Stimulated activated CD4-positive, alpha-beta T cell treated with anti-CD3 and anti-CD28 coated beads, Interleukin-4, amount 100 ng/mL, for 48 hours (primary cell): ENCODE results near the gene ANKRD6.

Experiments used
- DNase-seq, 2 donors: peaks; one replicate each; pipeline ENCODE4 v3.0.0-alpha.2; 2020; ENCODE audit warnings: low read depth in 2 of 2

The ANKRD6 gene

DNA sequence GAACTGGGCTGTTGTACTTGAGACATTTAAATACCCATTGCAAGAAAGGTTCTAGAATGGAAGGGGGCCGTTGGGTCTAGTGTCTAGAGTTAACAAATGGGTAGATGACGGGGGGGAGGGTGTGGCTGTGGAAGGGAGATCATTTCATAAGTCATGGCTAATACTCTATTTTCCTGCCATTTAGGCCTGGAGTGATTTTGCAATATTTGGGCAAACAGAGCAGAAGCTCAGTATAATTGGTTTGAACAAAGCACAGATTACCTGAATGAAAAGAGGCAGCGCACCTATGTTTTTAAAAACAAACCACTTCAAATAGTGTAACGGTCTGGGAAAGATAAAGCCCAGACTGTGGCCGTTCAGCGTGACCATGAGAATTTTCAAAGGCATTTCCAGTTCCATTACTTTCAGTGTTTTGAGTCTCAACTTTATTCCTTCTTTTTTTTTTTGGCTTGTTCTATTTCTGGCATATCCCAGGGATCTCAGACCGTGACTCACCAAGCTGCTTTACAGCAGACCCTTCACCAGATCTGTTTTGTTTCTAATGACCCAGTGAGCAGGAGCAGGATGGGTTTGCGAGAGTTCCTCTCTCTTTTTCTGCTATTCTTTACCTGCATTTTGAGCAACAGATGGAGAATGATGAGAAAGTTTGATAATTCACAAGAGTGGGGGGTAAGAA is 131.9 kb downstream of the ANKRD6 start:
- DNase-seq = no peak

DNA sequence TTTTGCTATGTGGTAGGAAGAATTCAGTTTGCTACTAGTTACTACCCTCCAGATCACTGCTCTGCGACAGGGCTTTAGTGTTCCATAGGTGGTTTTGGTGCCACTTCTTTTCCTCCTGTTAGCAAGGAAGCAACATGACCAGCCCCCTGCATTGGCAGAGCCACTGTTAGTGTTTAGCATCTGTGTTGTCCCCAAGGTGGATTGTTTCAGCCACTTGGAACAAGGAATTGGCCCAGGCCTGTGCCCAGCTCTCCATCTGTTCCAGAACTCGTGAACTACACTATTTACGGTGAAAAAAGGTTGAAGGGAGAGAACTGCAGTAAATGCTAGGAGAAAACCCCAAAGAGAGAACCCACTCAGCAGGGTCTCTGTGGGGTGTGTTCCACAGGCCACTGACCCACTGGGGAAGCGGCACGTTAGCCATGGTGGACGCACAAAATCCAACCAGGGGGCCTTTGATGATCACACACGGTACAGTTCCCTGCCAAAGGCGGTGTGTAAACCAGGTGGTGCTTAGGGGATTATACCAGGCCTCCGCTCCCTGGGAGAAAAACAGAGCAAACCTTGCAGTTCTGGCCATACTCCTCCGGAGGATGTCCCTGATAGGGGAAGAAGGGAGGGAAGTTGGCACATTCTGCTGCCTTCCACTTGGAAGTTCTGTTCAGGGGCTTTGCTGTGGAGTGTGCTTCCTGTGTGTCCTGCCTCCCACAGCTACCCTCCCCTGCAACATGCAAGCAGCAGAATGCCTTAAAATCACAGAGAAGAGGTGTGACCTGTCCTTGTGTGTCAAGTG is 133.3 kb downstream of the ANKRD6 start:
- no peak for DNase-seq

DNA sequence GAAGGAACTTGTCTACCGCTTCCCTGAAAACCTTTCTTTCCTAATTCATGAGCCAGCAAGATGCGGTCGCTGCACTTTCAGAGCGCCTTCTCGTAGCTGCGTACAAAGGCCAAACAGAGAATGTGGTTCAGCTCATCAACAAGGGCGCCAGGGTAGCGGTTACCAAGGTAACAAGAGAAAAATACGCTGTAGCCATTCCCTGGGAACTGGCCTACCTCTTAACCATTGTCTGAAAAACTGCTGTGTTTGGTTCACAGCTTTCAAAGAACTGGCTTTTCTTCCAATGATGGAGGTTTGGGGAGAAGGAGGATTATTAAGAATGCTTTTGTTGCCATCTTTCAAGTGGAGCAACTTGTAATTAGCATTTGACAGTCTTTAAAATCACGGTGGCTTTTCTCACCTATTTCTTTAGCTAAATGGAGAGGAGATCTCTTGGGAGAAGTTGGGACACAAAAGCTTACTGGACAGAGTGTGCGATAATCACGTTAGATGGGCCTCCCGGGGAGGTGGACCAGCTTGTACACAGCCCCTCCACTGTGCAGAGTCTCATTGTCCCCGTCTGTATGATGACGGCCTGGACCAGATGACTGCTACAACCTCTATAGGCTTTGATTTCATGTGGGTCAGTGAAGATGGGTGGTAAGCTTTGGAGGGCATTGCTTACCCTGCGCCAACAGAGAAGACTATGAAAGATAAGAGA is 134.1 kb downstream of the ANKRD6 start:
- no peak for DNase-seq

DNA sequence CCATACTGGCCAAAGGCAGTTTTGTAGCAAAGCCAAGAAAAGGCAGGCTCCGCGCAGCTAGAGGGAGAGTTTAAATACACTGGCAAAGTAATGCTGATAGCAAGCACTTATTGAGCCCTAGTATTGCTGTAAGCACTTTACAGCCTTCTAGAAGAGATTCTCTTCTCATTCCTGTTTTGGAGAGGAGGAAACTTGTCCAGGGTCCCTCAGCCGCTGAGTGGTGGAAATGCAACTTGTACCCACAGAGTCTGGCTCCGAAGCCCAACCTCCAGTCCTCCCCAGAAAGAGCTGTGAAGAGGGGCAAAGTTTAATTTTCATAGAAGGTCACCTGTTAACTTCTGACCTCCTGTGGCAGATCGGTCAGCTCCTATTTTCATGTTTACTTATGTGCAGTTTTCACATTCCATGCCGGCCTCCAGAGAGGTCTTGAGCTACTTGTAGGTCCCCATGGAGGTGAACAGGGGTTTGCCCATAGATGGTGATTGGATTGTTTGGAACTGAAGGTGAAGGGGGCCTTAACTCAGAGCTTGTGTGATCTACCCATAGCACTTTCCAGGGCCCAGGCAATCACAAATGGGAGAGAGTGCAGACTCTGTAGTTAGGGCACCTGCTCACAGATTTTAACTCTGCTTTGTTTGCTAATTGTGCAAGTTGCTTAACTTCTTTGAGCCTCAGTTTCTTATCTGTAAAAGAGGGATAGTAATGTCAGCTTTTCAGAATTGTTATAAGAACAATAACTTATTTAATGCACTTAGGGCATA is 134.9 kb downstream of the ANKRD6 start:
- no peak for DNase-seq

DNA sequence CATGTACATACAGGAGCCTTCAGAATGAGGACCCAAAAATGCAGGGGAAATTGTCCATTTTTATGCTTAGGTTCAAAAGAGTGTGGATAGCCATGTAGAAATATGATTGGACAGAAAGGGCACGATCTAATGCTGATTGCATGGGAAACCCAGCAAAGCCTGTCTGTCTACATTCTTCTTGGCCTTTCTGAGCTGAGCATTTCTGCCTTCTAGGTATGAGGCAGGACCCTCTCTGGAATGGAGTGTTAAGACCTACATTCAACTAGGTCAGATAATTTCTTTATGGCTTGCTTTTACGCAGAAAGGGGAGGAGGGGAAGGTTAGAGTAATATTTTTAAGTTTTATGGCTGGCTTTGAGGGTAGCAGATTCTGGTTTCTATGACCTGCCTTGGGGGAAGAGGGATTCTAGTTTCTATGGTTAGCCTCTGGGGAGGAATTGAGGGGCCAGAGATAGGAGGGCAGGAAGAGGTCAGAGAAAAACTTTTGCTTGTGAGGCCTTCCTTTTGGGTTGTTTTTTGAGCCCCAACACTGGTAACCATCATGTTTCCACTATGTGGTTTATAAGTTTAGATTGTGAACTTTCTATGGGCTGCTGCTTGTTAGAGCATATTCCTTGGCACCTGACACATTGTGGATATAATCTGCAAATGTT is 142.1 kb downstream of the ANKRD6 start:
- no peak for DNase-seq

DNA sequence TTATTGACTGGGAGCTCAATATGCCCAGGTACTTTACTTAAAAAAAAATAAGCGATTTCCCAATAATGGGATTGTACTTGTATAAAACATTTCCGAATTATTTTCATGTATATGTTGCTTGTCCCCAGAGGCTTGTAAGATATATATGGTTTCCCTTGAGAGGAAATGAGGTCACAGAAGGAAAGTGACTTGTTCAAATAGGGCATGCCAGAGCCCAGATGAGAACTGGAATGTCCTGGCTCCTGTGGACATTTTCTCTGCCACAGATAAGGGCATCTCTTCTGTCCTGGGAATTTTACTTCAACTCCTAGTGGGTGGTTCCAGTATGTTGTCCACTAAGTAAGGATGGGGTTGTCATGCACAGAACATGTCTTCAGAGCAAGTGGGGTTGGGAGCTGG is 142.6 kb downstream of the ANKRD6 start:
- DNase-seq = no peak

DNA sequence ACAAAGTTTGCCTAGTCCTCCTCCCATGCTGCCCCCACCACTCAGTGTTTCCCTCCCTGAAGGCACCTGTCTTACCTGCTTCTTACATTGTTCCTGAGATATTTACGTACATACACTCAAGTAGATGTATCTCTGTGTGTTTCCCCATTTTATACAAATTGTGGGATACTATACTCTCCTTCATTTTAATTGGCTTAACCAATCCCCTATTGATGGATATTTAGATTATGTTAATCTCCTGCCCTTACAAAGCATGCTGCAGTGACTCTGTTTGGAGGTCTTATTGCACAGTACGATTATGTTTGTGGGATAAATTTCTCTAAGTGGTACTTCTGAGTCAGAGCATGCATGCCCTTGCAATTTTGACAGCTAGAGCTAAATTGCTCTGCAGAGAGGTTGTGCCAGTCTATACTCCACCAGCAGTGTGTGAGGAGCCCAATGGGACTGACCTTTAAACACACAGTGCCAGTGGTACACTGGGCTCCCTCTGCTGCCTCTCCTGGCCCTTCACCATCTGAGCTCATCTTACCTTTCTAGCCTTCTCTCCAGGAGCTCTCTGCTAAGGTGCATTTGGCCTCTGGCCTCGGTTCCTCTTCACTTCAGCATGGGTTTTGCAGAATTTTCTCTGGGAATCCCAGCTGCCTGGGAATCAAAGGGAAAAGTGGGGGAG is 148.2 kb downstream of the ANKRD6 start:
- DNase-seq = no peak

DNA sequence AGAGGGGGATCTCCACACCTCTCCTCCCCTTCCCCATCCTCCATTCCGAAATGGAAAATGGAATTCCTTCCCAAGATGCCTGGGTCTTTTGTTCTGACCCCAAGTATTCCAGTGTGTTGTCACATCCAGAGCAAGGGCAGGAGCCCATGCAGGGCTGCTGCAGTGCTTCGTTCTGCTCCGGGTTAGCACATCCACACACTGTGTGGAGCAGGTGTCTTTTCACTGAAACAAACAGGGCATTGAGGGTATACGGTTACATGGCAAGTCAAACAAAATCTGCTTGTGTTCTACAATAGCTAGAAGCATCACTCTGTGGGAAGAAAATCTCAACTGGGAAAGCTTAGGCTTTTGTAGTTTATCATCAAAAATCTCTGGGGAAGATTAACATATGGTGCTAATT is 148.7 kb downstream of the ANKRD6 start:
- DNase-seq = no peak

DNA sequence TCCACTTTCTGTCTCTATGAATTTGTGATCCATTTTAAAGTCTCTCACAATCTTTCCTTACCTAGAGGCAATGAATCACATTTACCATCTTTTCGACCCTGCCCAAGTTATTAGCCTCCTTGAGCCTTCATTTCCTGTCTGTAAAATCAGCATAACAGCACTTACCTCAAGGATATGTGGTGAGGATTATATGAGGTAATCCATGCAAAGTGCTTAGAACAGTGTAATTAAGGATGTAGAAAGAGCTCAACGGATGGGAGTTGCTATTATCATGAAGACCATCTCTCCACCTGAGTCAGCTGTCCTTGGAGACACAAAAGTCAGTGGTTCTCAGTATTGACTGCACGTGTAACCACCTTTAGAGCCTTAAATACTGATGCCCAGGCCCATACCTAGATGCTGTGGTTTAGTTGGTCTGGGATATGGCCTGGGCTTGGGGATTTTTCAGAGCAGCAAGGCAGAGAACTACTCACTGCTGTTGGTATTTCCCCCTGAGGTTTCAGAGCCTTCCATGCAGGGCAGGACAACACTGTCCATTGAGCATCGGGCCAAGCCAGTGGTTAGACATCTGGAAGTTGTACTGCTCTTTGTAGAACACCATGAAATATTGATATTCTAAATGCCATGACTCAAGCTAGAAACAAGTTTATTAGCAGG is 149.8 kb downstream of the ANKRD6 start:
- DNase-seq = no peak

DNA sequence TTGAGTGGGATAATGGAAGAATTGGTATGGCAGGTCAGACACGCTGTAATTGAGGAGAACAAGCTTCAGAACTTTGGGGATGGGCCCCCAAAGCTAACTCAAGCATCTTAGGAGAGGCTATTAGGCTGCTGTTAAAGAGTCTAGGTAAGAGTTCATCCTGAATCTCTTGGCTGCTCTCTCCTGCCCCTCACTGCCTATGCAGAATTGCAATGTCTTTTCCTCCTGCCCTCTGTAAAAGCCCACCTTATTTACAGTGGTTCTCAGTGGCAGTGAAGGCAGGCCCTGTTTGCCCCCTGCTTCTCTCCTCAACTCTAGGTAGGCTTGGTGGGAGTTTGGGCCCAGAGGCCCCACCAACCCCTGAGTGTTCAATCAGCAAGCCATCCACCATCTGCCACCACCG is 150.6 kb downstream of the ANKRD6 start:
- no peak for DNase-seq

DNA sequence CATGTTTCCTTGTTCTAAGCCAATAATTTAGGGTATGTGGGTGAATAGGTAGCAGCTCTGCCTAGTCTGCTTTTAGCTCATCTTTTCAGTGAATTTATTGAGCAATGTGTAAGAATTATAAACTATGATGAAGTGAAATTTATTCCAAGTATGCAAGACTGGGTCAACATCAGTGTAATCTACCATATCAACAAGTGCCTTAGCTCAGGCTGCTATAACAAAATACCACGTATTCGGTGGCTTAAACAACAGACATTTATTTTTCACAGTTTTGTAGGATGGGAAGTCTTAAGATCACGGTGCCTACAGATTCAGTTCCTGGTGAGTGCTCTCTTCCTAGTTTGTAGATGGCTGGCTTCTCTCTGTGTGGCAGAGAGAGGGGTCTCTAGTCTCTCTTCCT is 151.6 kb downstream of the ANKRD6 start:
- no peak for DNase-seq

DNA sequence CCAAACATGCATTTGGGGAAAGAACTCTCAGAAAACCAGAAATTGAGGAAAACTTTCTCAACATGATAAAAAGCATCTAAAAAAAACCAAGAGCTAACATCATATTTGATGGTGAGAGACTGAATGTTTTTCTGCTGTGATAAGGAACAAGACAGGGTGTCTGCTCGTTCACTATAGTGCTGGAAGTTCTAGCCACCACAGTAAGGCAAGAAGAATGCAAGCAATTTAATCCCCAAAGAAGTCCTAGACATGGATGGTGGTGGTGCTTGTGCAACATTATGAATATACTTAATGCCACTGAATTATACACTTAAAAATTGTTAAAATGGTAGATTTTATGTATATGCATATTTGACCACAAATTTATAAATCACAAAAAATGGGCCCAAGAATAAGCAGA is 152.2 kb downstream of the ANKRD6 start:
- no peak for DNase-seq

DNA sequence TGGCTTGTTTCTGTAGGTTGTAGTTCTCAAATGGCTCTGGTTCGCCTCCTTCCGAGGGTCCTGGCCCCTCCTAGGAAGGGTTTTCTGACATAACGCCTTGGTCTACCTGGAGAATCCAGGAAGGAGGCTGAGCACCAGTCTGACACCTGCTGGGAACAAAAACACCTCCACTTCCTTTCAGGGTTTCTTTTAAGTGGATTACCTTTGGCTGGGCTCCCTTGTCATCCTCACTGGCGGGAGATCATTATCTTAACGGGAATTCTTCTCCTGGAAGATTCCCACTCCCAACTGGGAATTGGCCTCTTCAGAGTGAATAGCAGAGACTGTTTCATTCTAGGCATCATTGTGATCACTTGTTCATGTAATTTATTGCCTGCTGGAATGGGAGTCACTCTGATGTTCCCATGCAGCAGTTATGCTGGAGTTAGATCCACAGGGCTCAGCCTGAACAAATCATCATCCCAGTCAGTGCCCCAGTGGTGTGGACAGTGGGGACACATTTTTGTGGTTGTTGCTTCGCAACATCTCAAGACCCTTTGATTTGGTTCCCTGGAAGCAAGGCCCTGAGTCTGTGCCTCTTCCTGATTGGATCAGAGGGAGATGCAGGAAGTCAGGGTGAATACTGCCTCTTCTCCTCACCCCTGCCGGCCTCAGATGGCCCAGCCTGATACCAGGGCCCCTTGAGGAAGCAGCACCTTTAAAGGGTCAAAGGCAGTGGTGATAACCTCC is 156.5 kb downstream of the ANKRD6 start:
- DNase-seq = no peak

DNA sequence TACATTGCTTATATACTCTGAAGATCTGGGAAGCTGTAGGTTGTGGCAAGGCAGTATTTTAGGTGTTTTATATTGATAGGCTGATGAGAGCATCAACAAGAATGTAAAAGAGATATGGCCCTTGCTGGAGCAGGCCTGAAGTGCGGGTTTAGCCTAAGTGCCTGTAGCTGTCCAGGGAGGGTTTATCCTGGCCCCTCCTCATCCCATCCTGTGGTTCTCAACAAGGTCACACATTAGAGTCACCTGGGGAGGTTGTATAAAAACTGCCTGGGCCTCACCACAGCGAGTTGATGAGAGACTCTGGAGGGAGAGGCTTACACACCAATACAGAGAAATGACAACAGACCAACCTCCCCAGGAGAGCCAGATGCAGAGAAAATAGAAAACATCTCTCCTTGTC is 157.2 kb downstream of the ANKRD6 start:
- no peak for DNase-seq

DNA sequence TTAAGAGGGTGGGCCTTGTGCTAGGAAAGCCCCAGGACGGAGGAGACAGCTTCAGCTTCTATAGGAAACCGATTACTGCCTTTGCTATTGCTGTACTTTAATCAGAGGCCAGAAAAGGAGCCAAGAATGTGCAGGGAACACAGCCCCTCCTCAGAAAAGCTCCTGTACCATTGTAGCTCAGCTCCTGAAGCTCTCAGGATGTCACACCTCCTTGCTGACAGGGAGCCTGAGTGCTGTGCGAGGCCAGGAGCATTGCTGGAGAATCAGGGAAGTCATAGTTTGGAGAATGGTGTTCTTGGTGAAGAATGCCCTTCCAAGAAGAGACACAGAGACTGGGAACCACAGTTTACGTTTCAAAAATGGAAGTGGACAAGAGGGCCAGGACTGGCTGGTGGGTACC is 158.8 kb downstream of the ANKRD6 start:
- DNase-seq = no peak

DNA sequence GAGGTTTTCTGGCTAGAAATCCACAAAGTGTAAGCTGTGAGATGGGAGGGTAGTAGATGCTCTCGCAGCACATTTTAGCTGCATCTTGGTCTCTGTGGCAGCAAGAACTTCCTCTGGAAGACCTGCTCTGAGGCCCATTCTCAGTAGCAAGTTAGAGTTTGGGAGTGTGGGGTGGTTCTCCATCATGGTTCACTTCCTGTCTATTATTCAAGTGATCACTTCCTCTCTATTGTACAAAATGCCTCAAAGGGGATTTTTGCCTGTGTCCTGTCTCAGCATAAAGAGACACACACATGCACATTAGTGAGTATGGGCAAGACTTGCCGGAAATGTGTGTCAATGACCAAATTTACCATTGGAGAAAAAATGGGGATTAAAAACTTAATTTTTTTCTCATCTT is 163.1 kb downstream of the ANKRD6 start:
- DNase-seq = no peak

DNA sequence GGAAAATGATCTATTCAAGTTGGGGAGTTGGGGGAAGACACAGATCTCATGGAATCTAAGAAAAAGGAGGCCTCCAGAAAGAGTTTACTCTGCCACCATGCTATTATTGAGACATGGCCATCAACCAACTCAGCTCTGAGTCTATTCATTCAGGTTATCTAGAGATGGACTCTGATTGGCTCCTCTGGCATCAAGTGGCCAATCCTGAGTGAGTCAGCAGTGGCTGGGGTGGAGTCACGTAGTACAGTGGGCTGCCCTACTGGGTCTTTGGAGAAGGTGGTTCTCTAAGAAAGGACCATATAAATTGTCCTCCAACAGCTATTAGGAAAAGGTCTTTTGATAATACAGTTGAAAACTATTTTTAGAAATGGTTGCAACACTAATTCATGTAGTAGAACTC is 163.5 kb downstream of the ANKRD6 start:
- DNase-seq = no peak

DNA sequence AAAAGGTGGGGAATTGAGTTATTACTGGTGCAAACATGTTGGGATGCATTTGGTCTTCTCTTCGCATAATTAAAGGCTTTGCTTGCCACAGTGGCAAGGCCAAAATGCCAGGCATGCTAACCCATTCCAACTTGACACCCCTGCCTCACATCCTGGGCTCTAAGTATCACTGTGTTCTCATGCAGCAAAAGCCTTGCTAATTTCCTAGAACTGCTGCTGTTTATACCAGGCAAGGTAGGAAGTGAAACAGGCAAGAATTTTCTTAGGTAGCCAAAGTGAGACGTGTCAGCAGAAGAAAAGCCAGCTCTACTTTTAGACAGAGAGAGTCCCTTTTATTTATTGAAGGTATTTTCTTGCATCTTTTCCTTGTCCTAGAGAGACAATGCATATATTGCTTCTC is 164.4 kb downstream of the ANKRD6 start:
- no peak for DNase-seq

DNA sequence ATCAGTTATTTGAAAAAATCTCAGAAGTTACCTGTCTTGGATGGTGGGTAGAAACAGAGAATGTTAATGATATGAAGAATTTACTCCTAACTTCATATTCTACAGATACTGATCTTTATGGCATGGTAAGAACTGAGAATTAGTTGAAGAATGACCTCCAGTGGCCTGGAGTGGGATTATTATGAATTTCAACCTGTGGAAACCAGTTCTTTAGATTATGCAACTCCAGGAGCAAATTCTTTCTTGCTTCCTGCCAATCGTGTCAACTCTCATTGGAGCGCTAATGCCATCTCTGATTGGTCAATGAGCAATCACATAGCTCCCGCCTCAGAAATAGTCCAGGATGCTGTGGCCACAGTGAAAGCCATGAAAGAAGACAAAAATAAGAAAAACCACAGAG is 165.0 kb downstream of the ANKRD6 start:
- DNase-seq = no peak

DNA sequence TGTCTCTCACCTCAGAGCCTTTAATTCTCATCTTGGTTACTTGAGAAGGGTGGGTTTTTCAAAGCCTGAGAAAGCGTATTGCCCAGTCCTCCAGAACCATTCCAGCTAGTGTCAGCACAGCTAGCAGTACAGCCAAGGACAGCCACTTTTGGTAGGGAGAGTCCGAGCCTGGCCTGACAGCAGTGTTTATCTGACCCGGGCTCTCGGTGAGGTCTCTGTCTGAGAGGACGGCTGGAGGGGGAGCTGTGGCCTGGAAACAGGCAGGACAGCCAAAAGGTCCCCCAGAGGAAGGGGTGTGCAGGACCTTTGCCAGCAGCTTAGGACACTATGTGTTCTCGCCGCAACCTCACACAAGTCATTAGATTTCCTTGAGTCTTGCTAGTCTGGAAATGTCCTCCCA is 166.8 kb downstream of the ANKRD6 start:
- DNase-seq = no peak
